Activated CD4-positive, alpha-beta T cell treated with anti-CD3 and anti-CD28 coated beads for 1 hour (primary cell): ENCODE data around the gene TMEM117.

Experiments
- DNase-seq: peaks from one replicate; pipeline ENCODE4 v3.0.0-alpha.2; 2020

The TMEM117 gene

DNA sequence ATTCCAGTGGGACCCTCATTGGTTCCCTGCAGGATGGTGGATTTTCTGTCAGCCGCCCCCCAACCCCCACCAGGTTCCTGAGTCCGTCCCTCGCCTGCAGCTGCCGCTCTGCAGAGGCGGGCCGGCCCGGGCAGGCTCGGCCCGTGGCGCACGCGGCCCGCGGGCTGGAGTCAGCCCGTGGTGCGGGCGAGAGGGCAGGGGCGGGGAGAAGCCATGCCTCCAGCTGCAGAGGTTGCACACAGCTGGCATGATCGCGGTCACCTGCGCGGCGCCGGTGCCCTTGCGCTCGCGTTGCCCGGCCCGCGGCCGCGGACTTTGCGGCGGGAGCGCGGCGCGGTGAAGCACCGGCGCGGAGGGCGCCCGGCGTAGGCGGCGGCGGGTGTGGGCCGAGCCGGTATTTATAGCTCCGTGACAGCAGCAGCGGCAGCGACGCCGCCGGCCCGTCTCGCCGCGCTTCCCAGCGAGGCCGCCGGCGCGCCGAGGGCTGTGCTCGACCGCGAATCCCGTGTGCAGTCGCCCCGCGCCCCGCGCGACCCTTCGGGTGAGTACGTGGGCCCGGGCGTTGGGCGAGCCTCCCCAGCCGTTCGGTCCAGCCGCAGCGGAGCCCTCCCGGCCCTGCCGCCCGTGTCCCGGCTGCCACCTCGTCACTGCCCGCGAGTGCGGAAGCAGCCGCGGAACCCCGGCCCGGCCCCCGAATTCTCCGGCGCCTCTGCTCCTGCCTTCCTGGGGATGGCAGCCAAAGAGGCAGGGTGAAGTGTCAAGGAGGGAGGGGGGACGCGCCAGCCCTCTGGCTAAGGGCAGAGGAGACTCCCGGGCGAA, at the start of gene TMEM117:
TSS of gene TMEM117 (plus strand) at position 426 of the 819 bp plus-strand sequence.
- peak; percentile 40 for DNase-seq

DNA sequence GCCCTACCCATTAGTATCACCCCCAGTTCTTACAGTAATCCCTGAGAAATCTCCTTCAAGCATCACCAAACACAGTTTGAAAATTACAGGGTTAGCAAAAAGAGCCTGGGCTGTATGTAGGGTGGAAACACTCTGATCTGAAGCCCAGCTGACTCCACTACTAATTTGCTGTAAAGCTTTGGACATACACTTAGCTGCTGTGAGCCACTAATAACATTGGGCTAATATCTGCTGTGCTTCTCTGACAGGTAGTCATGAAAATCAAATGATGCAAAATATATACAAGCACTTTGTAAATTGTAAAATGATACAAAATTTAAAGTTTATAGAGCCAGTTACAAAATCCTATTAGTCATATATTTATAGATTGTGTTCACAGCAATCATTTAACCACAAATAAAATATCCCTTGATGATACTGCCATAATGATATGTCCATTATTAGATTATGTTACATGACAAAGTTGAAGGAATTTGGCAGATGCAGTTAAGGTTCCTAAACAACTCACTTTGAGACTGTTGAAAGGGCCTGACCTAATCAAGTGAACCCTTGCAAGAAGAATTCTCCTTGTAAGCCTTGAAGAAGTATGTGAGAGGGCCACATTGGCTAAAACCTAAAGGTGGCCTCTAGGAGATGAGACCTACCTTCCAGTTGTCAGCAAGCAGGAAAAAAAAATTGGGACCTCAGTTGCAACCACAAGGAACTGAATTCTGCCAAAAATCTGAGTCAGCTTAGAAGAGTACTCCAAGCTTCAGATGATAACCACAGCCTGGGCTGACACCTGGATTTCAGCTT, 48.8 kb upstream of the TMEM117 start:
- DNase-seq, result no peak

DNA sequence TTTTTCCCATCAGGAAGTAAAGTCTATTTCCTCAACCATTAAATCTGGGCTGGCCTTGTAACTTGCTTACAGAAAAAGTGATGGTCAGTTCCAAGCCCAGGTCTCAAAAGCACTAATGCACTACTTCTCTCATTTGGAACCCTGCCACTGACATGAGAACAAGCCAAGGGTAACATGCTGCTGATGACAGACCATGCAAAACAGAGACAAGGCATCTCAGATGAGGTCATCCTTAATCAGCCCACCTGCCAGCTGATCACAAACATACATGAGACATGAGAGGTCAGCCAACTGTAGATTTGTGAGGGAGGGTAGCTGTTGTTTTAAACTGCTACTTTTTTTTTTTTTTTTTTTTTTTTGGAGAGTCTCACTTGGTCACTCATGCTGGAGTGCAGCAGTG, 45.9 kb upstream of the TMEM117 start:
- DNase-seq, result no peak

DNA sequence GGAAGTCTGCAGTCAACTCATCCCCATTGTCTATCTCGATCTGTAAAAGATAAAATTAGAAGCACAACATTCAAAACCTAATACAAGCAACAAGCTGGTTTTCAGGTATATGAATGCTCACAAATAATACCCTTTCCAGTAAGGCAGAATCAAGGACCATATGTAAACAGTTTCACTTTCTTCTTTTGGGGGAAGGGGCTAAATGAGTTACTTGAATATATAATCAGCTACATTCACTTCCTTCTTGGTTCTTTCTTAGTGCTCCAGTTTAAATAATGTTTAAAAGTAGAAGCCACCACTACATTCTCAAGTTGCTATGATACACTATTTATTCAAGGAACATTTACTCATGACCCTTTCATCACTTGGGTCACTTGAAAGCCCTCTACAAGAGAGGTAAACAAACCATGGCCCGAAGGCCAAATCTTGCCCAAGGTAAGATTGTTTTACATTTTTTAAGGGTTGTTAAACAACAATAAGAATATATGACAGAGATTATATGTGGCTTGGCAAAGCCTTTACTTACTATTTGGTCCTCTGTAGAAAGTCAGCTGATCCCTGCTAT, 40.1 kb upstream of the TMEM117 start:
- no peak for DNase-seq

GRCh38 chr12:43797561-43798217, 38.2 kb upstream of the TMEM117 start:
- DNase-seq, result no peak

DNA sequence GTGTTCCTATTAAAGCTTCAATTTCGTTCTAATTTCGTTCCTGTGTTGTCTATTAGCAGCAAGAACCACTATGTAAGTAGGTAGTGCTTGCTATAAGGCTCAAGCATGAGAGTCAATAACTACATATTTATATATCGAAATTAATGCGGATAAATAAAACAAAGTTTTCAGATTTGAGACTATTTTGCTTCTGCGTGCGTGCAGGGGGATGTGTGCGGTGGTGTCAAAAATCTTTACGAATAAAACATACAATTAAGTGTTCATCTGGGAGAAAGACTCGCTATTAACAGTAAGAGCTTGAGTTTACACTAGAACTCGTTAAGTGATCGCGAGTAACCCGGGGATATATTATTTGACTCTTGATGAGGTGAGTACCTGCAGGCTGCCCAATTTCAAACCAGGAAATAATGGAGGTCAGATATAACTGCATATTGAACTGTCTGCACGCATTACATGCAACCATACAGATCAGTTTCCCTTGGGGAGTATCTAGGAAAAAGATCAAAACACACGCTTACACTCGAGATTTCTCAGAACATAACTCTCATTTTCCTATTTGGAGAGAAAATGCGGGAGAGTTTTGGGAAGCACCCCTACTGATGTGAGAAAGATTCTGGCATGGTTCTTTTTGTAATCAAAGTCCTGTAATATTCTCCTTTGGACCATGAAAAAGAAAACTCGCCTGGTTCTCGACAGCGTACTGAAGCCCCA, 30.6 kb upstream of the TMEM117 start:
- no peak for DNase-seq

- DNase-seq, result peak; percentile 74
These were observed 29.8 kb upstream of the TMEM117 start, which contains the start of gene TWF1 for GRCh38 chr12:43805860-43806736. Gene TWF1, minus strand, starts transcription at chr12:43806317. Its CDS starts 72 bp downstream, at chr12:43806245.

- DNase-seq, result no peak
These were observed 29.2 kb upstream of the TMEM117 start for GRCh38 chr12:43806737-43807072.

DNA sequence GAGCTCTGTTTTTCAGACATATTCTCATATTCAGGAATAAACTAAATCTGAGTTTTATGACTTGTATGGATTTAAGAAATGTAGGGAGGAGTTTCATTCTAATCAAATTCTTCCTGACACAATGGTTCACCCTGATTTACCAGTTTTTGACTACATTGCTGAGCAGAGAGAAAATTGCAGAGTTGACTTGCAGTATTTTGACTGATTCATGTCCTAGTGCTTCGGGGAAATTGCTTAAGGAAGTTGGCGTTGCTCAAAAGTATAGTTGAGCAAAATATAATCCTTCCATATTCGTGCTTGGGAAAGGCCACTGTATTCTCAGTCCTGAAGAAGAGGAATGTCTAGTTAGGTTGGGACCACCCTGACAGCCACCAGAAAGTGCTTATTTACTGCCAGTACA, 28.5 kb upstream of the TMEM117 start:
- DNase-seq, result no peak

GRCh38 chr12:43812057-43812456, 23.8 kb upstream of the TMEM117 start:
- DNase-seq, result no peak

DNA sequence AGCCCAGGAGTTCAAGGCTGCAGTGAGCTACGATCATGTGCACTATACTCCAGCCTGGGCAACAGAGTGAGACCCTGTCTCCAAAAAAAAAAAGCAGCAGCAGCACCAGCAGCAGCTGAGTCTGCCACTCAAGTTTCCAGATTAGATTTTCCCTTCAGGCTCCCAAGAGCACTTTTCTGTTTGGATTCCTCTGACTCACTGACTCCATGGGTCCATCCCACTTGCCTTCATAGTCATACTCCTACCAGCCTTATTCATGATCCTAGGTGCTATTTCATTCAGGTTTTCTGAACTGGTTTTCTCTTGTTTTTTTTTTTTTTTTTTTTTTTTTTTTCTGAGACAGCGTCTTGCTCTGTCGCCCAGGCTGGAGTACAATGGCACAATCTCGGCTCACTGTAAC, 23.0 kb upstream of the TMEM117 start:
- DNase-seq, result no peak

- no peak for DNase-seq
These were observed 20.5 kb upstream of the TMEM117 start for GRCh38 chr12:43815416-43815815.

DNA sequence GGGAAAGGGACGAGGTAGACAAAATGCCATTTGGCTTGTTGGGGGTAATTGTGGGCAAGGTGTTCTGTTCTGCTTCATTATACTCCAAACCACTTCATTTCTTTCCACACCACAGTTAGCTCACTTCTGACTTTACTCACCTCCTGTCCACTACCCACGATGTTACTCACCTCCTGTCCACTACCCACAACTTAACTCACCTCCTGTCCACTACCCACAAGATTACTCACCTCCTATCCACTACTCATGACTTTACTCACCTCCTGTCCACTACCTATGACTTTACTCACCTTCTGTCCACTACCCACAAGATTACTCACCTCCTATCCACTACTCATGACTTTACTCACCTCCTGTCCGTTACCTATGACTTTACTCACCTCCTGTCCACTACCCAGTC, 19.7 kb upstream of the TMEM117 start:
- DNase-seq, result no peak

DNA sequence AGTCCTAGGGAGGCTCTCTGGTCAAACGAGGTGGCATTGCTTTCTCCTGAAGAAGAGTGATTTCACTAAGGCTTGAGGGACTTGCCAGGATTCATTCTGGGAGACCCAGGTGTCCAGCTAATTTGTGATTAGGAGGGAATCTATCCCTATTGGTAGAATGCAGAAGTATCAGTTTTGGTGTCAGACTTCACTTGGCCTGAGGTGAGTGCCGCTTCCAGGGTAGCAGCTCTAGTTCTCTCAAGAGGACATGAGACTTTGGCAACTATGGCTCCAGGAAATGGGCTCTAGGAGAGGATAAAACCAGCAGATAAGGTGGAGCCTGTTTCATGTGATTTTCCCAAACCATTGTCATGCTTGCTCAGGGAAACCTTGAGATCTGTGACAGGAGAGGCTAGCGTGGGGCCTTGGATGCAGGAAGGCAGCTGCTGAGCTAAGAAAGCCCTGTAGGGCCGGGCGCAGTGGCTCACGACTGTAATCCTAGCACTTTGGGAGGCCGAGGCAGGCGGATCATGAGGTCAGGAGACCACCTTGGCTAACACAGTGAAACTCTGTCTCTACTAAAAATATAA, 11.6 kb upstream of the TMEM117 start:
- no peak for DNase-seq

GRCh38 chr12:43826681-43827080, 9.2 kb upstream of the TMEM117 start:
- no peak for DNase-seq

- no peak for DNase-seq
These were observed 8.8 kb upstream of the TMEM117 start for GRCh38 chr12:43827093-43827492.

- no peak for DNase-seq
These were observed 3.3 kb upstream of the TMEM117 start for GRCh38 chr12:43832463-43833168.

DNA sequence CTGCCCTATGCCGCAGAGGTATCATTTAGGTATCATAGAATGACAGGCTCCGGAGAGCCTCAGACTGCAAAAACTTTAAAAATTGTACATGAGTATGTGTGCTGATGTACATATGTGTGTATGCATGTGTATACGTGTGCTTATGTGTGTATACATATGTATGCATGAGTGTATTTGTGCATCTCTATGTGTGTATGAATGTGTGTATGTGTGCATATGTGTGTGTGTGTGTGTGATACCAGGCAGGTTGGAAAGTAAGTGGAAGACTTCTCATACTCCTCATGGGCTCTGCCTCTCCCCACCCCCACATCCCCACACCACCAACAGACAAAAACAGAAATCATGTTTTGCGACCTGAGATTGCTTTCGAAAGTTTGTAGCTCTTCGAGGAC, 621 bp upstream of the TMEM117 start:
- no peak for DNase-seq

- no peak for DNase-seq
These were observed 651 bp downstream of the TMEM117 start for GRCh38 chr12:43836475-43836989.

DNA sequence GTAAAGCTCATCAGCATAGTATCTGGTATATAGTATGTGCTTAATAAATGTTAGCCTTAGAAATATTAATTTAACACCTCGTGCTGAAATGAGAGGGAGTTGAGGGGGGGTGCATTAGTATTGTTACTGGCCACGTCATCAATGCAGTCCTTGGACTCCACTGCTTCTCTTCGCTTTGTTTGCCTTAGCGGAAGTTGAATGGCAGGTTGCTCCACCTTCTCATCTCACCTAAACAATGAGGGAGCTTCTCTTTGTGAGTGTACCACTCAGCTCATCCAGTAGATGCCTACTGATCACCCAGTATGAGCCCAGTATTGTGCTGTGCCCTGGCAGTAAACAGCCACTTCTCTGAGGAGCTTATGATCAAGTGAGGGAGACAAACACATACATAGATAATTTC, 4.5 kb downstream of the TMEM117 start:
- DNase-seq, result no peak
